Cardiac muscle cell (in vitro differentiated cells and primary cell): ENCODE measurements around the gene MMP17. TPM values are rescaled to one million over a fixed set of nuclear protein-coding genes. Genes with fewer than 3 reads are reported as not detected.

Experiments
- DNase-seq, 2 donors: peaks; one replicate each; pipeline versions ENCODE4 v3.0.0 to v3.0.0-alpha.2; 2010 to 2017; ENCODE audit warnings: low read depth in 1 of 2, low spot score in 1 of 2
- H3K27ac ChIP-seq: fragments of 200-600 bp; sonication (generic); 2 replicates; pipeline ENCODE4 v1.5.1; 2016
- H3K27me3 ChIP-seq: fragments of 200-600 bp; sonication (generic); 2 replicates; pipeline ENCODE4 v1.6.0; 2016; ENCODE audit warnings: control low read depth
- H3K36me3 ChIP-seq: fragments of 200-600 bp; sonication (generic); 2 replicates; pipeline ENCODE4 v1.5.1; 2016; ENCODE audit warnings: control low read depth
- H3K4me1 ChIP-seq: fragments of 200-600 bp; sonication (generic); 2 replicates; pipeline ENCODE4 v1.8.1; 2017; ENCODE audit warnings: low read depth, mild to moderate bottlenecking, mixed run types
- H3K4me3 ChIP-seq: fragments of 200-600 bp; sonication (generic); 2 replicates; pipeline ENCODE4 v1.5.1; 2016; ENCODE audit warnings: mild to moderate bottlenecking
- H3K9me3 ChIP-seq: fragments of 200-600 bp; sonication (generic); 2 replicates; pipeline ENCODE4 v1.5.1; 2017; ENCODE audit warnings: low read depth, mild to moderate bottlenecking, control low read depth
- polyA plus RNA-seq: library from polyadenylated mRNA; unstranded; fragments of >200 nt; fragmentation: Nextera tagmentation; extraction: Ambion mirVana; gene quantifications from 2 replicates; pipeline ENCODE4 v1.2.1, GENCODE V29; 2016
- total RNA-seq: library from RNA; depleted of rRNA; stranded (reverse); fragments of >200 nt; gene quantifications from 2 replicates; pipeline ENCODE4 v1.2.3, GENCODE V29; 2016
- TF ChIP-seq, protein P1 (sequence below): IDR thresholded peaks from 2 replicates; pipeline ENCODE4 v1.5.1; 2012; ENCODE audit warnings: low read depth, mild to moderate bottlenecking, low read length

The MMP17 gene
- total and polyA plus RNA-seq, 2 experiments from 2014 or later = 0.71 TPM; not detected in 1

DNA sequence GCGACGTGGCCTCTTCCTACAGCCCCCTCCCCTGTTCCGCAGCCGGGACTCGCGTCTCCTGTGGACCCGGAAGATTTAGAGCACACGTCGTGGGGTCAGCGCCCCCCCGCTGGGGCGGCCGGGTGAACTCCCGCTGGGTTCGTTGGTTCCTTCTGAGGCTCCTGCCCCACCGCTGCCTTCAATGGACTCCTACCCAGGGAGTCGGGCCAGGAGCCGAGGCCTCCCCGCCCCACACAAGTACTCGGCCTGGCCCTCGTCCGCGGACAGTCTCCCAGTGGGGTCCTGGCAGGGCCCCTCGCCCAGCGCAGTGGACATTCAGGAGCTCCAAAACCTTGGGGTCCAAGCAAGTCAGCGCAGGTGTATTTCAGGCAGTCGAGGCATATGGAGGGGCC lies 1.2 kb downstream of the MMP17 start:
- Histone ChIP-seq H3K27ac (no peak overlapping the region), H3K27me3 (peaks cover 71% of the 10 kb centered on the region)

DNA sequence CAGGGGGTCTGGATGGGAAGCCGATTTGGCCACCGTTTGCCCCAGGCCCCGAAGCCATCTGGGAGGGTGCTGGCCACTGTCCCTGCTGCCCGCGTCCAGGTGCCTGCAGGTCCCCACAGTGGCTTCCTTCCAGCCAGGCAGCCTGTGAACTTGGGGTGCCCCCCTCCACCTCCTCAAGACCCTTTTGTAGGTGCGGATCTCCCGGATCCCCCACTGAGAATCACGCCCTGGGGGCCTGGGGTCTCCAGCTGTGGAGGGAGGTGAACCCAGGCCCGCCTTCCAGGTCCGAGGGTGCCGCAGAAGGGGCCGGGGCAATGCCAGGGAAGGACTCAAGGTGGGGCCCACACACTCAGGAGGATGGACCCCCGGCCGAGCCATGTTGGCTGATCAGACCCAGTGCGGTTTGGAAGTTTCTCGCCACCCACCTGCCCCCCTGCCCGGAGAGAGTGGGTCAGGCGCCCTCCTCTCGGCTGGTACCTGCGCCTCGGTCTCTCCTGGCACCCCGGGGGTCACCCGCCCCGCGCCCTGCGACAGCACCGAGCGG lies 1.7 kb downstream of the MMP17 start:
- Histone ChIP-seq H3K27ac (no peak overlapping the region), H3K9me3 (no peaks in the 10 kb centered on the region), H3K4me1 (no peaks in the 10 kb centered on the region), H3K36me3 (no peaks in the 10 kb centered on the region), H3K4me3 (peak overlapping the region; percentile 26), H3K27me3 (peaks cover 66% of the 10 kb centered on the region)
- DNase-seq = no peak
- TF ChIP-seq, protein P1, sequence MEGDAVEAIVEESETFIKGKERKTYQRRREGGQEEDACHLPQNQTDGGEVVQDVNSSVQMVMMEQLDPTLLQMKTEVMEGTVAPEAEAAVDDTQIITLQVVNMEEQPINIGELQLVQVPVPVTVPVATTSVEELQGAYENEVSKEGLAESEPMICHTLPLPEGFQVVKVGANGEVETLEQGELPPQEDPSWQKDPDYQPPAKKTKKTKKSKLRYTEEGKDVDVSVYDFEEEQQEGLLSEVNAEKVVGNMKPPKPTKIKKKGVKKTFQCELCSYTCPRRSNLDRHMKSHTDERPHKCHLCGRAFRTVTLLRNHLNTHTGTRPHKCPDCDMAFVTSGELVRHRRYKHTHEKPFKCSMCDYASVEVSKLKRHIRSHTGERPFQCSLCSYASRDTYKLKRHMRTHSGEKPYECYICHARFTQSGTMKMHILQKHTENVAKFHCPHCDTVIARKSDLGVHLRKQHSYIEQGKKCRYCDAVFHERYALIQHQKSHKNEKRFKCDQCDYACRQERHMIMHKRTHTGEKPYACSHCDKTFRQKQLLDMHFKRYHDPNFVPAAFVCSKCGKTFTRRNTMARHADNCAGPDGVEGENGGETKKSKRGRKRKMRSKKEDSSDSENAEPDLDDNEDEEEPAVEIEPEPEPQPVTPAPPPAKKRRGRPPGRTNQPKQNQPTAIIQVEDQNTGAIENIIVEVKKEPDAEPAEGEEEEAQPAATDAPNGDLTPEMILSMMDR = no peak

More for the DNA sequence above, 1.2 kb downstream of the MMP17 start:
- H3K36me3 ChIP-seq = no peaks in the 10 kb centered on the region
- H3K4me3 ChIP-seq = peak overlapping the region; percentile 19
- no peaks in the 10 kb centered on the region for H3K9me3 ChIP-seq
- TF ChIP-seq, protein P1 = no peak
- peak in 1 of 2 donors; percentile 29 for DNase-seq
- no peaks in the 10 kb centered on the region for H3K4me1 ChIP-seq

DNA sequence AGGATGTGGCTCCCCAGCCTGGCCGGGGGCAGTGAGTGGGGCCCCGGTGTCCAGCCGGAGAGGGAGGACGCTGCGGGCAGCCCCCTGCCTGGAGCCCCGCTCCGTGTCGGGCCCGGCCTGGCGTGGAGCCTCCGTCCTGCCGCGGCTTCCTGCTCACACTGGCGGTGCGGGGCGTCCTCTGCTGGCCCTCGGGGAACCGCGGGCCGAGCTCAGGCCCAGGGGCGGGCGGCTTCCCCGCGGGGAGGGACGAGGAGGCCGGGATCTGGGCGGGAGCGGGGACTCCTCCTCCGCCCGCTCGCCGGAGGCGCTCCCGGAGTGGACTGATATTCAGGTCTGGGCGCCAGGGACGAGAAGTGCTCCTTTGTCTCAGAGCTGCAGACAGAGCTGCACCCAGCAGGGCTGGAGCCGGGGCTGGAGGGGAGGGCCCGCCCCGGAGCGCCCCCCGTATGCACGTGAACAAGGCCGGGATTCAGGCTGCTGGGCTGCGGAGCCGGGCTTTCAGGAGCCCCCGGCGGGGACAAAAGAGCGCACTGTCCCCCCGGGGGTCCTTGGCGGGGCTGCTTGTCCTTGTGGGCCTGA lies 2.2 kb downstream of the MMP17 start:
- H3K27me3 ChIP-seq = peaks cover 61% of the 10 kb centered on the region

DNA sequence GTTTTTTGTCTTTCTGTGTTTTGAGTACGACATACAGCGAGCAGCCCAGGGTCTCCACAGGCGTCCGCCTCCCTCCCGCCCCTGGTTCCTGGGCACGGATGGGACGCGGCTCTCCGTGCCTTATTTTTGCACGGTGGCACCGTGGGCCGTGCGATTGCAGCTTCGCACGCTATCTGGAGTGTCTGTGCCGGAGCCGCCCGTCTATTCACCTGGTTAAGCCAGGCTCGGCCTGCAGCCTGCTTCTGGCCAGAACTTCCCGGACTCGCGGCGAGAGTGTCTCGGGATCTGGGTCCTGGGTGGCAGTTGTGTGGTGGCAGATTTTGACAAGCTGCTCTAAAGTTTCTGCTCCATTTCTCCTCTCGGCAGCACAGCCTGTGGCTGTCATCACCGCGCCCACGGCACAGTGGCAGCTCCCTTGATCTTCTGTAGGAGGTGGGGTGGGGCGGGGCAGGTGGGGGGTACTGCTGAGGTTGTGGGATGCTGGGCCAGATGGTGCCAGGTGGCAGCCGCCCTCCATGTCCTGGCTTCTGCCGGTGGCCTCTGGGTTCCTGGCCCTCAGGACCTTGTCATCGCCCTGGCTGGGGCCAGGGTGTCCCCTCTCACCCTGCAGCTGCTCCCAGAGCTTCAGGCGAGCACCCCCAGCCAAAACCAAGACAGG lies 2.9 kb downstream of the MMP17 start:
- peaks cover 60% of the 10 kb centered on the region for H3K27me3 ChIP-seq
- no peaks in the 10 kb centered on the region for H3K36me3 ChIP-seq
- DNase-seq = peak in 1 of 2 donors; percentile 26
- H3K4me1 ChIP-seq = no peaks in the 10 kb centered on the region
- H3K4me3 ChIP-seq = peak overlapping the region; percentile 26
- H3K27ac ChIP-seq = no peak overlapping the region
- H3K9me3 ChIP-seq = no peaks in the 10 kb centered on the region
- TF ChIP-seq, protein P1 = no peak

More for the DNA sequence above, 2.2 kb downstream of the MMP17 start:
- H3K27ac ChIP-seq = no peak overlapping the region
- H3K4me1 ChIP-seq = no peaks in the 10 kb centered on the region
- DNase-seq = peak; percentile 80 to 93
- H3K9me3 ChIP-seq = no peaks in the 10 kb centered on the region
- no peaks in the 10 kb centered on the region for H3K36me3 ChIP-seq
- peak overlapping the region; percentile 26 for H3K4me3 ChIP-seq
- TF ChIP-seq, protein P1 = peak; percentile 67

DNA sequence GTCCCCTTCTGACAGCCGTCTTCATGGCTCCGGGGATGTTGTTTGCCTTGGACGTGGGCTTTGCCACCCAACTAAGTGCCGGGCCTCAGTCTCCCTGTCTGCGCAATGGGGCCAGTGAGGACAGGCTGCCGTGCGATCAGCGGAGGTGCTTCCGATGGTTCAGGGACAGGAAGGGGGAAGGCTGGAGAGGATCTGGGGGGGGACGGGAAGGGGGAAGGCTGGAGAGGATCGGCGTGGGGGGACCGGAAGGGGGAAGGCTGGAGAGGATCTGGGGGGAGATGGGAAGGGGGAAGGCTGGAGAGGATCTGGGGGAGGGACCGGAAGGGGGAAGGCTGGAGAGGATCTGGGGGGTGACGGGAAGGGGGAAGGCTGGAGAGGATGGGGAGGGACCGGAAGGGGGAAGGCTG lies 3.4 kb downstream of the MMP17 start:
- DNase-seq = peak in 1 of 2 donors; percentile 94
- no peak overlapping the region for H3K27ac ChIP-seq

More for the DNA sequence above, 3.4 kb downstream of the MMP17 start:
- H3K36me3 ChIP-seq = no peaks in the 10 kb centered on the region
- TF ChIP-seq, protein P1 = no peak
- H3K9me3 ChIP-seq = no peaks in the 10 kb centered on the region
- H3K27me3 ChIP-seq = peaks cover 54% of the 10 kb centered on the region
- no peak overlapping the region for H3K4me3 ChIP-seq
- H3K4me1 ChIP-seq = no peaks in the 10 kb centered on the region
